Duodenal mucosa (tissue), 2 donors: ENCODE data around the gene SELENOI.
A peak's percentile ranks its signal among the peaks of the same experiment; 100 is the strongest.

Source experiments
- H3K27ac ChIP-seq: one replicate; pipeline ENCODE4 v1.7.0; 2013; ENCODE audit warnings: low read depth, low read length
- H3K27me3 ChIP-seq, 2 donors: one replicate each; pipeline ENCODE4 v1.7.0; 2013; ENCODE audit warnings: low read length in 2 of 2, control low read depth in 1 of 2; ENCODE audit not compliant: insufficient read depth in 2 of 2, control insufficient read depth in 1 of 2
- H3K36me3 ChIP-seq, 2 donors: one replicate each; pipeline ENCODE4 v1.7.0; 2013; ENCODE audit warnings: low read length in 2 of 2, control low read depth in 1 of 2; ENCODE audit not compliant: insufficient read depth in 2 of 2, control insufficient read depth in 1 of 2
- H3K4me1 ChIP-seq, 2 donors: one replicate each; pipeline ENCODE4 v1.7.0; 2013; ENCODE audit warnings: low read length in 2 of 2, control low read depth in 1 of 2; ENCODE audit not compliant: insufficient read depth in 2 of 2, control insufficient read depth in 1 of 2
- H3K4me3 ChIP-seq, 2 donors: one replicate each; pipeline ENCODE4 v1.7.0; 2013; ENCODE audit warnings: low read length in 2 of 2, low read depth in 1 of 2
- H3K9ac ChIP-seq, 2 donors: one replicate each; pipeline ENCODE4 v1.7.0; 2013; ENCODE audit warnings: low read length in 2 of 2, low read depth in 1 of 2
- H3K9me3 ChIP-seq, 2 donors: one replicate each; pipeline ENCODE4 v1.7.0; 2013; ENCODE audit warnings: low read length in 2 of 2, control low read depth in 1 of 2; ENCODE audit not compliant: control insufficient read depth in 1 of 2

Gene SELENOI

DNA sequence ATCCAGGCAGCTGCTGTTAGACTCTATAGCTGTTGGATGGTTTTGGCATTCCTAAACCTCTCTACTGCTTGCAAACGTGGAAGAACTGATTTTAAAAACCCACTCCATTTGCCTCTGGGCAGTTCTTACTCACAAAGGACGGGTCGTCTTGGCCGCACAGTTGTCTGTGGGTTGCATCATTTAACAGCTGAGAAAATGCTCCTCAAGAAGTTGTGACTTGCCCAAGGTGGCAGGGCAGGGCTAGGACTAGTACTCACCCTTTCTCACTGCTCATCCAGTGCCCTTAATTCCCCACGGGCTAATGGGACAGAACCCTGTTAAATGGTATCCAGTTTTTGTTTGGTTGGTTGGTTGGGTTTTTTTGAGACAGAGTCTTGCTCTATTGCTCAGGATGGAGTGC is 54.8 kb downstream of the SELENOI start:
- Histone ChIP-seq H3K9me3 (no peaks in the 10 kb centered on the region), H3K27ac (no peak overlapping the region), H3K4me3 (no peak overlapping the region), H3K4me1 (no peaks in the 10 kb centered on the region), H3K36me3 (no peaks in the 10 kb centered on the region), H3K9ac (no peak overlapping the region), H3K27me3 (no peaks in the 10 kb centered on the region)

DNA sequence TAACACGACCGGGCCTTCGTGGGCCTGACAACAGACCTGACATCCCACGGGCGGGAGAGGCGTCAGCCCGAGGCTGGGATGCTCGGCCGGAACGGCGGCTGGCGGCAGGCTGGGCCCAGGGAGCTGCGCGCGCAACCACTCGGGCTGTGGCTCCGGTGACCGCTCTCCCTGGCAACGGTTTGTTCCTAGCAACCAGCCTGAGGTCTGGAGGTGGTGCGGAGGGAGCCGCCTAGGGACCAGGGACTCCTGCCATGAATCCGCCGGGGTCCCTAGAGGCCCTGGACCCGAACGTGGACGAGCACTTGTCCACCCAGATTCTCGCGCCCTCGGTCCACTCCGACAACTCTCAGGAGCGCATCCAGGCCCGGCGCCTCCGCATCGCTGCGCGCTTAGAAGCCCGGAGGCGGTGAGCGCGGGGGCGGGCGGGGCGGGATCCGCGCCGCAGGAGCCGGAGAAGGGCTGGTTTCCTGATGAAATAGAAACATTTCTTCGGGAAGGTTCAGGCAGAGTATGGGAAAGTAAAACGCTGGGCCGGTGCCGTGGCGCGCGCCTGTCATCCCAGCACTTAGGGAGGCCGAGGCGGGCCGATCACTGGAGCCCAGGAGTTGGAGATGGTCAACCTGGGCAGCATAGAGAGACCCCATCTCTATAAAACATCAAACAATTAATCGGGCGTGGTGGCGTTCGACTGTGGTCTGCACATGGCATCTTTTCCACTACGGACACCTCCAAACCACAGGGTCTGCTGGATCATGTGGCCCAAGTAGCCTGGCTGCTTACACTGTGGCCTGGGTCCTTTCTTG is 56.0 kb downstream of the SELENOI start, which contains the start of gene DRC1:
Gene DRC1 (plus strand): TSS at position 182 of the 803 bp plus-strand sequence. CDS start 70 bp downstream, at position 252.
- Histone ChIP-seq H3K9me3 (no peaks in the 10 kb centered on the region), H3K4me1 (no peaks in the 10 kb centered on the region), H3K9ac (no peak within 1 kb of the TSS), H3K27me3 (no peaks in the 10 kb centered on the region), H3K36me3 (no peaks in the 10 kb centered on the region), H3K27ac (no peak within 1 kb of the TSS), H3K4me3 (peak within 1 kb of the TSS; percentile 47 to 57)

DNA sequence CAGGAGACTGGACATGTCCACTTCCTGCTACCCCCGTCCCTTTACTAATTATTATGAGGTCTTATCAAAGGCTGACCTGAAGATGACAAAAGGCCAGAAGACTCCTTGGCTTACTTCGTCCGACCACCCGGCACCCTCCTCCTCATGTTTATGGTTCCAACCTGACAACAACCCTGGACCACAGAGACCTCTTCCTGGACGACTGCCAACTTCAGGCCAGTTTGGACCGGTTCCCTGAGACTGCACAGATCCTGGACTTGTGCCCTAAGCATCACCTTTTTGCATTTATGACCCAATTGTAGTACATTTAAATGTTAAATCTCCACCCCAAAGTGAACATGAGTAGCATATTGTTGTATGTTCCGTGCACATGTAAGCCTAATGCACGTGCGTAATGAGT is 61.6 kb downstream of the SELENOI start:
- H3K9me3 ChIP-seq: no peaks in the 10 kb centered on the region

DNA sequence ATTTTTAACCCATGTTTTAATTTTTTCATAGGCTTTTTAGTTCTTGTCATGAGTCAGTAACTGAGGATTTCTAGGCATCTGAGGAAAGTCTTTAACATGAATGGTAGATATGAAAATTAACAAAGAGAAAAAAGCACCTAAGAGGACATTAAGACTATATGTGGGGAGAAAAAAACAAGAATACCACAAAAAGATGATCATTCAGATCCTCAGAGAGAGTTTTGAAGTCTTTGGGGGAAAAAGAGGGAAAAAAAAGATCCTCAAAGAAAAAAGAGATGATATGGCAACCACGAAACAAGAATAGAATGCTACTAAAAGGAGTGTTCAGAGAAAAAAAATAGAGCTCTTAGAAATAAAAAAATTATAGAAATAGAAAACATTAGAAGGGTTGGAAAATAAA is 63.8 kb downstream of the SELENOI start:
- H3K27ac ChIP-seq: no peak overlapping the region
- H3K4me1 ChIP-seq: no peaks in the 10 kb centered on the region
- H3K36me3 ChIP-seq: no peaks in the 10 kb centered on the region
- no peaks in the 10 kb centered on the region for H3K9me3 ChIP-seq
- H3K27me3 ChIP-seq: no peaks in the 10 kb centered on the region
- no peak overlapping the region for H3K4me3 ChIP-seq
- H3K9ac ChIP-seq: no peak overlapping the region

More for the DNA sequence above, 61.6 kb downstream of the SELENOI start:
- Histone ChIP-seq H3K4me3 (no peak overlapping the region), H3K36me3 (no peaks in the 10 kb centered on the region), H3K27ac (no peak overlapping the region), H3K4me1 (no peaks in the 10 kb centered on the region), H3K27me3 (no peaks in the 10 kb centered on the region), H3K9ac (no peak overlapping the region)

DNA sequence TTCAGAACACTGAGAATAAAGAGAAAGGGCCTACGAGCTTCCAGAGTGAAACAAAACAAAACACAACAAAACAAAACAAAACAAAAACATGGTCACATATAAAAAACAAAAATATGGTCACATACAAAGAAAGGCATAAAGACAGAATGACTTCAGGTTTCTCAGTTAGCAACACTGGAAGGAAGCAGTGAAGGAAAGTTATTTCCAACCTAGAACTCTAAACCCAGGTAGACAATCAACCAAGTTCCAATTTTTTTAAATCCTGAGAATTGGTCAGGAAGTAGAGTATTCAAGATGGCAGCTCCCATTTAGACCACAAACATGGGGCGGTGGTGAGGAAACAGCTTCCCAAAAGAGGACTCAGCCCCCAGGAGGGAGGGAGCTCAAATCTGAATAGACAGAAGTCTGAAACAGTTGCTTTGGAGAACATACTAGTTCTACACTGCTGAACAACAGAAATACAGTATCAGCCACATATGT is 64.9 kb downstream of the SELENOI start:
- Histone ChIP-seq H3K36me3 (no peaks in the 10 kb centered on the region), H3K27ac (no peak overlapping the region), H3K4me1 (no peaks in the 10 kb centered on the region), H3K27me3 (no peaks in the 10 kb centered on the region), H3K9ac (no peak overlapping the region), H3K9me3 (no peaks in the 10 kb centered on the region), H3K4me3 (no peak overlapping the region)

DNA sequence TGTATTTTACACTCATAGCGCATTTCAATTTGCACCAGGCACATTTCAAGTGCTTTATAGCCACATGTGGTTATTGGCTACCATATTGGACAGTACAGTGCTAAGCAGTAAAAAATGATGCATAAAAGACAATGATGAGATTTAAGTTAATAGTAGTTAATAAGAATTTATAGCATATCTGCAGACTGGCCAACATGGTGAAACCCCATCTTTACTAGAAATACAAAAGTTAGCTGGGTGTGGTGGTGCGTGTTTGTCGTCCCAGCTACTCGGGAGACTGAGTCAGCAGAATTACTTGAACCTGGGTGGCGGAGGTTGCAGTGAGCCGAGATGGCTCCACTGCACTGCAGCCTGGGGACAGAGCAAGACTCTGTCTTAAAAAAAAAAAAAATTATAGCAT is 65.5 kb downstream of the SELENOI start:
- no peaks in the 10 kb centered on the region for H3K36me3 ChIP-seq
- H3K4me3 ChIP-seq: no peak overlapping the region
- H3K27me3 ChIP-seq: no peaks in the 10 kb centered on the region
- no peaks in the 10 kb centered on the region for H3K4me1 ChIP-seq
- H3K9me3 ChIP-seq: no peaks in the 10 kb centered on the region
- H3K9ac ChIP-seq: no peak overlapping the region
- H3K27ac ChIP-seq: no peak overlapping the region

DNA sequence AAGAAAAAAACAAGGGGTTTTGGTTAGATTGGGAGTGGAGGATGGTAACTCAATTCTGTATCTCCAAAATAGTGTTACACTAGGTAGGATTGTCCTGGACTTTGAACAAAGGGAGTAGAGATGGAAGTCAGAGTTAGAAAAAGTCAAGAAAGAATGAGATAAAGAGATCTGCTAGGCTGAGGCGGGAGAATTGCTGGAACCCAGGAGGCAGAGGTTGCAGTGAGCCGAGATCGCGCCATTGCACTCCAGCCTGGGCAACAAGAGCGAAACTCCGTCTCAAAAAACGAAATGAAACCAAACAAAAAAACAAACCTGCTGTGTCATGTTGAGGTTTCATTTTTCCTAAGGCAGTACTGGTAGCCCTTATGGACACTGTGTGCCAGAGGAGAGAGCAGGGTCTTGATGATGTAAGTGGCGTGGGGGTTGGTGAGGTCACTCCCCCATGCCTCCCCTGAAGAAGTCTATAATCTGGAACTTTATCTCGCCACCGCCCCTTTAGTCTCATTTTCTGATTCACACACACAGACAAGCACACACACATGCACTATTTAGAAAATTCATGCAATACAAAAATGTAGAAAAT is 66.2 kb downstream of the SELENOI start:
- H3K4me3 ChIP-seq: peak overlapping the region; percentile 62 to 63
- H3K9me3 ChIP-seq: no peaks in the 10 kb centered on the region
- peak overlapping the region; percentile 15 to 33 for H3K9ac ChIP-seq
- no peak overlapping the region for H3K27ac ChIP-seq
- H3K36me3 ChIP-seq: no peaks in the 10 kb centered on the region
- H3K4me1 ChIP-seq: no peaks in the 10 kb centered on the region
- no peaks in the 10 kb centered on the region for H3K27me3 ChIP-seq

DNA sequence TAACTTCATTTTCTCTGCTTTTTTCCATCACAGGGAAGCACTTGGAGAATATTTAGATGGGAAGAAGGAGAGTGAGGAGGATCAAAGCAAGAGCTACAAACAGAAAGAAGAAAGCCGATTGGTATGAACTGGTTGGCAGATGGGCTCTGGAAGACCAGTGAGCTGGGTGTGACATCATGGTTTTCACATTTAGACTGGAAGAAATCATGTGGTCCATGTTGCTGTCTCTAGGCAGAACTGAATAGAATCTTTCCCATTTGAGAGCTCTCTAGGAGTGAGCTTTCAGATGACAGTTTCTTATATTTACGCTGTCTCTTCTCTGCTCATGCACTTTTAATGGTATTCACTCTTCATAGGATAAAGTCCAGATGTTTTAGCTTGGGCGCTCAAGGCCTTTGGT is 68.4 kb downstream of the SELENOI start:
- Histone ChIP-seq H3K9ac (no peak overlapping the region), H3K36me3 (no peaks in the 10 kb centered on the region), H3K9me3 (no peaks in the 10 kb centered on the region), H3K27me3 (no peaks in the 10 kb centered on the region), H3K27ac (no peak overlapping the region), H3K4me1 (no peaks in the 10 kb centered on the region), H3K4me3 (no peak overlapping the region)

DNA sequence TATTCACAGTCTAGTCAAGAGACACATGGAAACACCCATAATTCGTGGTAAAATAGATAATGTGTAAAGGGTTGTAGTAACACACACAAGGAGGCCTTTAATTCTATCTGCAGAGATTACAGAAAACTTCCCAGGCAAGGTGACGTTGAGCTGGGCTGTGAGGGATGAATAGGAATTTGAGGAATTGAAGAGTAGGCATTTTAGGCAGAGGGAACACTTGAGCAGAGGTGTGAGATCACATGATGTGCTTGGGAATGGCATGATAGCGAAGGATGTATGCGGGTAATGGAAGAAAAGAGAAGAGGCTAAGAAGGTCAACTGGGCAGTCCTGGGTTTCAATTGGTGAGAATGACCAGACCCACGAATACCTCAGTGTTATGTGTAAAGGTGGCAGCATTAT is 76.0 kb downstream of the SELENOI start:
- H3K27ac ChIP-seq: no peak overlapping the region
- H3K4me3 ChIP-seq: no peak overlapping the region
- no peaks in the 10 kb centered on the region for H3K4me1 ChIP-seq
- H3K27me3 ChIP-seq: no peaks in the 10 kb centered on the region
- H3K9ac ChIP-seq: no peak overlapping the region
- no peaks in the 10 kb centered on the region for H3K9me3 ChIP-seq
- no peaks in the 10 kb centered on the region for H3K36me3 ChIP-seq

DNA sequence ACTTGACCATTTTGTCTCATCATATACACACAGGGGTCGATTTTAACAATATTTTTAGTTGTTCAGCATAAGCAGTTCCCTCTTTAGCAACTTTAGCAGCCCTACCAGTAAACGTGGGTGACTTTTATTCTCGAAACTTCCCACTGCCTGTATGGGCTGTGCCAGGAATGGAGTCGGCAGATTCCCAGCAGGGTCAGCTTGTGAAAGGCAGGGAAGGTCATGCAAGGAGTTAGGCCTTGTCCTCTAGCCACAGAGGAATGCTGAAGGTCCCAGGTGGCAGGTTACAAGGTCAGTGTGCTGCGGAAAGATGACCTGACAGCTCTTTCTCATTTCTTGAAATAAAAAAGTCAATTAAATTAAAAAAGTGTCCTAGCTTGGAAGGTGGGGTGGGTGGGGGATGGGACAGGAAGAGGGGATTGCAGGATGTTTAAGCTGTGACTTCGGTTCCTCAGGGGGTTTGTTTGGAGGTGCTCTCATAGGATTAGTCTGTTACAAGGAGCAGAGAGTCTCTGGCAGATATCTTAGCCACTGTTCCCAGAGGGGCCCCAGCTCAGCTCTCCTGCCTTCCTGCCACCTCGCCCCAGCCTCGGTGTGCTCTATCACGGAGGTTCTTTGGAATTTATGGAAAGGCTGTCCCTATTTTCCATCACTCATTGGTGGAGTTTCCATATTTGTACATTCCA is 77.1 kb downstream of the SELENOI start:
- Histone ChIP-seq H3K36me3 (no peaks in the 10 kb centered on the region), H3K27me3 (no peaks in the 10 kb centered on the region), H3K27ac (no peak overlapping the region), H3K9ac (no peak overlapping the region), H3K9me3 (no peaks in the 10 kb centered on the region), H3K4me1 (no peaks in the 10 kb centered on the region), H3K4me3 (no peak overlapping the region)
